K562 (cell line): ENCODE results near the gene RAD50. TPM values are rescaled to one million over a fixed set of nuclear protein-coding genes. Genes with fewer than 3 reads are reported as not detected.

Experiments used
- ATAC-seq: fragments of 200-7000 bp; cut with Tn5 transposase; 3 replicates; pipeline ENCODE4 v1.9.1; 2020; ENCODE audit warnings: moderate library complexity
- BruUV-seq: library from RNA; stranded (reverse); fragments of 400-500 nt; replicated peaks from 2 replicates; lab custom pipeline; 2021; lab: Mats Ljungman, UMichigan
- CTCF ChIA-PET: fragments of 300-600 bp; formaldehyde crosslinking; extraction: SDS; loops from one replicate; lab custom pipeline; 2021; ENCODE audit warnings: low intra/inter-chr PET ratio; lab: Yijun Ruan, JAX
- POLR2A ChIA-PET: fragments of 300-600, 350-650 bp; sonication (Branson Sonifier 250); formaldehyde crosslinking; extraction: SDS; loops from one replicate; lab custom pipeline; 2021; ENCODE audit warnings: antibody characterized with exemption, inconsistent platforms; lab: Yijun Ruan, JAX
- DNase-seq, 4 experiments: peaks; one replicate each; pipeline versions ENCODE4 v3.0.0 to v3.0.0-alpha.2; 2011 to 2018; ENCODE audit warnings: low spot score in 3 of 4, mixed read lengths in 3 of 4; ENCODE audit errors: extremely low read depth in 1 of 4
- FAIRE-seq: peaks from 2 replicates; lab custom pipeline; 2011; peaks lifted over from hg19 to GRCh38; lab: Jason Lieb, UNC
- H2AFZ ChIP-seq: 2 replicates; pipeline ENCODE4 v1.6.0; 2011; ENCODE audit warnings: low read depth, low read length, control low read depth, inconsistent platforms
- H3K27ac ChIP-seq: fragments of 200-600 bp; 3 replicates; pipeline ENCODE4 v1.8.0; 2011; ENCODE audit warnings: low read depth, mild to moderate bottlenecking, control low read depth, inconsistent platforms, low read length, moderate library complexity, mixed read lengths; ENCODE audit errors: extremely low read depth
- H3K27me3 ChIP-seq, 2 experiments: fragments of 300-600 bp in 1 of 2; 2 replicates in 1 of 2; 3 replicates in 1 of 2; pipeline versions ENCODE4 v1.6.0 to v1.8.0; 2011; ENCODE audit warnings: inconsistent platforms in 2 of 2, low read length in 2 of 2, mild to moderate bottlenecking in 1 of 2, mixed read lengths in 1 of 2, moderate library complexity in 1 of 2; ENCODE audit not compliant: control insufficient read depth in 2 of 2, insufficient read depth in 2 of 2
- H3K36me3 ChIP-seq: fragments of 300-600 bp; 3 replicates; pipeline ENCODE4 v1.8.0; 2011; ENCODE audit warnings: mild to moderate bottlenecking, low read length, inconsistent platforms; ENCODE audit not compliant: control insufficient read depth, insufficient read depth
- H3K4me1 ChIP-seq, 2 experiments: fragments of 200-600 bp in 1 of 2; replicated peaks in 1 of 2; 2 replicates in 1 of 2; 3 replicates in 1 of 2; pipeline versions ENCODE4 v1.5.1 to v1.8.0; 2011; ENCODE audit warnings: inconsistent platforms in 2 of 2, low read length in 2 of 2, mild to moderate bottlenecking in 1 of 2, mixed read lengths in 1 of 2, moderate library complexity in 1 of 2; ENCODE audit not compliant: control insufficient read depth in 2 of 2, insufficient read depth in 2 of 2
- H3K4me2 ChIP-seq: 2 replicates; pipeline ENCODE4 v1.6.1; 2011; ENCODE audit warnings: low read length, control low read depth, inconsistent platforms, mixed read lengths; ENCODE audit not compliant: insufficient read depth
- H3K4me3 ChIP-seq: fragments of 200-600 bp; sonication (generic), shearing (Covaris generic); 2 replicates; pipeline ENCODE4 v1.5.1; 2016; ENCODE audit warnings: control low read depth, inconsistent platforms
- H3K79me2 ChIP-seq: fragments of 200-600 bp; 3 replicates; pipeline ENCODE4 v1.8.0; 2011; ENCODE audit warnings: low read length, inconsistent platforms; ENCODE audit not compliant: control insufficient read depth, insufficient read depth
- H3K9ac ChIP-seq, 2 experiments: 2 replicates each; pipeline versions ENCODE4 v1.6.0 to v1.6.1; 2011; ENCODE audit warnings: low read depth in 2 of 2, low read length in 2 of 2, control low read depth in 1 of 2, inconsistent platforms in 1 of 2, mild to moderate bottlenecking in 1 of 2, mixed read lengths in 1 of 2; ENCODE audit not compliant: insufficient read depth in 1 of 2
- H3K9me1 ChIP-seq: one replicate; pipeline ENCODE4 v1.6.0; 2011; ENCODE audit warnings: inconsistent platforms, mild to moderate bottlenecking, low read length, moderate library complexity; ENCODE audit not compliant: control insufficient read depth, insufficient read depth
- H3K9me3 ChIP-seq: replicated peaks from 2 replicates; pipeline ENCODE4 v1.5.1; 2011; ENCODE audit warnings: low read depth, low read length, inconsistent platforms; ENCODE audit not compliant: control insufficient read depth, insufficient read depth
- H4K20me1 ChIP-seq: replicated peaks from 2 replicates; pipeline ENCODE4 v1.6.1; 2011; ENCODE audit warnings: low read length, inconsistent platforms, mixed read lengths; ENCODE audit not compliant: control insufficient read depth, insufficient read depth
- ARID1B ChIP-seq: fragments of 450-650 bp; IDR thresholded peaks from 2 replicates; pipeline ENCODE4 v1.6.1; 2016; ENCODE audit warnings: antibody characterized with exemption, mild to moderate bottlenecking, inconsistent platforms
- LARP7 ChIP-seq: fragments of 450-650 bp; IDR thresholded peaks from 2 replicates; pipeline ENCODE4 v1.6.1; 2016
- MED1 ChIP-seq: sonication (generic); formaldehyde crosslinking; IDR thresholded peaks from 2 replicates; pipeline ENCODE4 v1.8.1; 2023; ENCODE audit warnings: missing genetic modification reagents, borderline replicate concordance
- NCOA4 ChIP-seq: fragments of 450-650 bp; IDR thresholded peaks from 2 replicates; pipeline ENCODE4 v1.6.1; 2018; ENCODE audit warnings: mild to moderate bottlenecking; ENCODE audit not compliant: partially characterized antibody
- NR2F6 ChIP-seq: fragments of 450-650 bp; formaldehyde crosslinking; IDR thresholded peaks from 2 replicates; pipeline ENCODE4 v1.4.0; 2020; ENCODE audit warnings: mild to moderate bottlenecking
- PHF8 ChIP-seq: fragments of 200-600 bp; sonication (generic); IDR thresholded peaks from 2 replicates; pipeline ENCODE4 v1.6.1; 2012; ENCODE audit warnings: mixed run types, mild to moderate bottlenecking, inconsistent platforms, low read length, moderate library complexity, borderline replicate concordance
- SOX6 ChIP-seq: fragments of 450-650 bp; IDR thresholded peaks from 2 replicates; pipeline ENCODE4 v1.6.1; 2014; ENCODE audit warnings: mild to moderate bottlenecking
- ZC3H11A ChIP-seq: IDR thresholded peaks from 2 replicates; pipeline ENCODE4 v1.6.1; 2012; ENCODE audit warnings: low read depth, low read length, improper control_type of control experiment
- WGBS: fragments of 100-300 bp; shearing (Covaris generic); methylation state at CpG from one replicate; pipeline ENCODE4 v1.1.6; 2016; ENCODE audit warnings: low coverage, mixed read lengths; ENCODE audit not compliant: insufficient coverage; ENCODE audit errors: missing lambda C conversion rate; 5-methylcytosine and 5-hydroxymethylcytosine counted together
- in situ Hi-C: fragments of 300-500 bp; cut with MboI; formaldehyde crosslinking; loops from 4 replicates; pipeline ENCODE4 v1.15.0; 2018; ENCODE audit warnings: inconsistent platforms, mixed read lengths
- intact Hi-C: fragments of 100-400 bp; cut with micrococcal nuclease; formaldehyde crosslinking; loops from 2 replicates; pipeline ENCODE4 v1.14.2; 2022
- polyA plus RNA-seq, 8 experiments: library from polyadenylated mRNA; depleted of rRNA in 4 of 8; stranded (reverse) in 5 of 8; unstranded in 3 of 8; fragments of >200 nt; fragmentation: Nextera tagmentation in 2 of 8; fragmentation: Illumina TruSeq in 1 of 8; extraction: Ambion mirVana in 2 of 8; extraction: Trizol in 1 of 8; gene quantifications; 2 replicates each; pipeline versions ENCODE4 v1.2.1 to v1.2.3, GENCODE V29; 2011 to 2014; ENCODE audit warnings: inconsistent platforms in 1 of 8, missing spikeins in 1 of 8
- total RNA-seq, 7 experiments: library from RNA; depleted of rRNA in 6 of 7; stranded (reverse); fragments of >200 nt in 6 of 7; fragmentation: Illumina TruSeq in 2 of 7; extraction: Trizol in 2 of 7; gene quantifications; 2 replicates each; pipeline versions ENCODE4 v1.2.1 to v1.2.3, GENCODE V29; 2011 to 2021; ENCODE audit warnings: low replicate concordance in 1 of 7
- TF ChIP-seq, protein P1 (sequence below): fragments of 250-450 bp; sonication (Bioruptor Pico); IDR thresholded peaks from 2 replicates; pipeline ENCODE4 v1.8.0; 2021; ENCODE audit warnings: moderate library complexity, mild to moderate bottlenecking, inconsistent platforms

The RAD50 gene
- total and polyA plus RNA-seq, 9 of the 15 experiments (the other 6 are each of a cell fraction or from before 2014, with no cell fraction given) = 15.3 to 74.2 (median 44.1) TPM

GRCh38 chr5:132635873-132636272 is 79.1 kb downstream of the RAD50 start (continued):
- TF ChIP-seq NR2F6 (no peak), ARID1B (no peak), SOX6 (no peak), PHF8 (no peak), ZC3H11A (no peak)
- TF ChIP-seq, protein P1, sequence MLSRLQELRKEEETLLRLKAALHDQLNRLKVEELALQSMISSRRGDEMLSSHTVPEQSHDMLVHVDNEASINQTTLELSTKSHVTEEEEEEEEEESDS = no peak
- TF ChIP-seq, all 486 proteins: peak for 0

DNA sequence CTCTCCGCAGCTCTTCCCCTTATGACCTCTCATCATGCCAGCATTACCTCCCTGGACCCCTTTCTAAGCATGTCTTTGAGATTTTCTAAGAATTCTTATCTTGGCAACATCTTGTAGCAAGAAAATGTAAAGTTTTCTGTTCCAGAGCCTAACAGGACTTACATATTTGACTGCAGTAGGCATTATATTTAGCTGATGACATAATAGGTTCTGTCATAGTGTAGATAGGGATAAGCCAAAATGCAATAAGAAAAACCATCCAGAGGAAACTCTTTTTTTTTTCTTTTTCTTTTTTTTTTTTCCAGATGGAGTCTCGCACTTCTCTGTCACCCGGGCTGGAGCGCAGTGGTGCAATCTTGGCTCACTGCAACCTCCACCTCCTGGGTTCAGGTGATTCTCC is 80.5 kb downstream of the RAD50 start:
- POLR2A ChIA-PET = interaction anchor here (1.2 kb wide), 1 partner anchor 28 kb away, joined by 3 read pairs; no protein-coding TSS in a partner anchor
- FAIRE-seq (no peak), DNase-seq (no peak)
- no peak overlapping the region for H3K4me2 ChIP-seq
- H3K27me3 ChIP-seq = no peaks in the 10 kb centered on the region
- TF ChIP-seq MED1 = no peak
- no peak for TF ChIP-seq NCOA4
- no peak for TF ChIP-seq LARP7
- TF ChIP-seq, all 486 proteins: peak for 0
- BruUV-seq = no TSS peak
- H3K9ac ChIP-seq = no peak overlapping the region
- no peak overlapping the region for H2AFZ ChIP-seq
- no peak overlapping the region for H3K4me3 ChIP-seq
- no peak for ATAC-seq
- no peaks in the 10 kb centered on the region for H4K20me1 ChIP-seq
- 85% methylated on average over 4 of the region's 4 CpGs for WGBS
- H3K27ac ChIP-seq = no peak overlapping the region
- H3K9me3 ChIP-seq = no peaks in the 10 kb centered on the region
- CTCF ChIA-PET = no interaction called here
- no peaks in the 10 kb centered on the region for H3K9me1 ChIP-seq
- in situ Hi-C loops (no loop called here), intact Hi-C loops (no loop called here)
- H3K36me3 ChIP-seq = peaks cover 79% of the 10 kb centered on the region
- H3K79me2 ChIP-seq = no peaks in the 10 kb centered on the region
- H3K4me1 ChIP-seq = no peaks in the 10 kb centered on the region
